OCI-LY1 (cell line): ENCODE data around the gene RUFY3.
A peak's percentile ranks its signal among the peaks of the same experiment; 100 is the strongest.

Experiments used
- H2AFZ ChIP-seq: fragments of 200-600 bp; sonication (generic), shearing (Covaris generic); 2 replicates; pipeline ENCODE4 v1.6.0; 2014; ENCODE audit warnings: antibody characterized with exemption, mild to moderate bottlenecking, low read length
- H3F3A ChIP-seq: fragments of 200-600 bp; sonication (generic), shearing (Covaris generic); 2 replicates; pipeline ENCODE4 v1.6.0; 2014; ENCODE audit warnings: mild to moderate bottlenecking, antibody characterized with exemption, low read length, moderate library complexity; ENCODE audit not compliant: insufficient read depth
- H3K27ac ChIP-seq: fragments of 200-600 bp; sonication (generic); 2 replicates; pipeline ENCODE4 v1.5.1; 2014; ENCODE audit warnings: low read length, mixed run types, mild to moderate bottlenecking, low read depth; ENCODE audit not compliant: poor library complexity, severe bottlenecking
- H3K27me3 ChIP-seq: fragments of 200-600 bp; sonication (generic); 2 replicates; pipeline ENCODE4 v1.6.0; 2014; ENCODE audit warnings: antibody characterized with exemption, mild to moderate bottlenecking, low read length, moderate library complexity; ENCODE audit not compliant: insufficient read depth
- H3K36me3 ChIP-seq: fragments of 200-600 bp; sonication (generic); 2 replicates; pipeline ENCODE4 v1.6.1; 2014; ENCODE audit warnings: mild to moderate bottlenecking, antibody characterized with exemption, low read length, moderate library complexity, mixed read lengths; ENCODE audit not compliant: insufficient read depth
- H3K4me1 ChIP-seq: fragments of 200-600 bp; sonication (generic); 2 replicates; pipeline ENCODE4 v1.5.1; 2014; ENCODE audit warnings: mild to moderate bottlenecking, low read length, moderate library complexity; ENCODE audit not compliant: insufficient read depth, severe bottlenecking
- H3K4me2 ChIP-seq: fragments of 200-600 bp; sonication (generic), shearing (Covaris generic); 2 replicates; pipeline ENCODE4 v1.6.1; 2014; ENCODE audit warnings: low read length
- H3K4me3 ChIP-seq: fragments of 200-600 bp; sonication (generic); 2 replicates; pipeline ENCODE4 v1.5.1; 2014; ENCODE audit warnings: low read length, low read depth, mild to moderate bottlenecking, mixed read lengths; ENCODE audit not compliant: poor library complexity, severe bottlenecking
- H3K79me2 ChIP-seq: fragments of 200-600 bp; shearing (Covaris generic); 2 replicates; pipeline ENCODE4 v1.6.1; 2016; ENCODE audit warnings: mixed run types, low read length, mixed read lengths; ENCODE audit not compliant: insufficient read depth
- H3K9ac ChIP-seq: fragments of 200-600 bp; sonication (generic), shearing (Covaris generic); 2 replicates; pipeline ENCODE4 v1.6.1; 2014; ENCODE audit warnings: mild to moderate bottlenecking, low read length, mixed read lengths
- H3K9me2 ChIP-seq: fragments of 200-600 bp; sonication (generic), shearing (Covaris generic); 2 replicates; pipeline ENCODE4 v1.6.1; 2014; ENCODE audit warnings: low read depth, mild to moderate bottlenecking, low read length, mixed read lengths
- H3K9me3 ChIP-seq: fragments of 200-600 bp; shearing (Covaris generic); 2 replicates; pipeline ENCODE4 v1.6.1; 2014; ENCODE audit warnings: low read length, mixed read lengths
- H4K20me1 ChIP-seq: fragments of 200-600 bp; sonication (generic), shearing (Covaris generic); 2 replicates; pipeline ENCODE4 v1.6.0; 2016; ENCODE audit warnings: mild to moderate bottlenecking, low read length; ENCODE audit not compliant: insufficient read depth
- EZH2 ChIP-seq: fragments of 200-600 bp; sonication (generic), shearing (Covaris generic); IDR thresholded peaks from 2 replicates; pipeline ENCODE4 v1.8.0; 2017; ENCODE audit warnings: borderline replicate concordance, mixed run types, mild to moderate bottlenecking, antibody characterized with exemption, low read length, moderate library complexity, mixed read lengths
- TF ChIP-seq, protein P1 (sequence below): fragments of 200-600 bp; sonication (generic), shearing (Covaris generic); IDR thresholded peaks from 2 replicates; pipeline ENCODE4 v1.5.1; 2017; ENCODE audit warnings: mild to moderate bottlenecking, antibody characterized with exemption, low read length, moderate library complexity, mixed read lengths

Gene RUFY3

DNA sequence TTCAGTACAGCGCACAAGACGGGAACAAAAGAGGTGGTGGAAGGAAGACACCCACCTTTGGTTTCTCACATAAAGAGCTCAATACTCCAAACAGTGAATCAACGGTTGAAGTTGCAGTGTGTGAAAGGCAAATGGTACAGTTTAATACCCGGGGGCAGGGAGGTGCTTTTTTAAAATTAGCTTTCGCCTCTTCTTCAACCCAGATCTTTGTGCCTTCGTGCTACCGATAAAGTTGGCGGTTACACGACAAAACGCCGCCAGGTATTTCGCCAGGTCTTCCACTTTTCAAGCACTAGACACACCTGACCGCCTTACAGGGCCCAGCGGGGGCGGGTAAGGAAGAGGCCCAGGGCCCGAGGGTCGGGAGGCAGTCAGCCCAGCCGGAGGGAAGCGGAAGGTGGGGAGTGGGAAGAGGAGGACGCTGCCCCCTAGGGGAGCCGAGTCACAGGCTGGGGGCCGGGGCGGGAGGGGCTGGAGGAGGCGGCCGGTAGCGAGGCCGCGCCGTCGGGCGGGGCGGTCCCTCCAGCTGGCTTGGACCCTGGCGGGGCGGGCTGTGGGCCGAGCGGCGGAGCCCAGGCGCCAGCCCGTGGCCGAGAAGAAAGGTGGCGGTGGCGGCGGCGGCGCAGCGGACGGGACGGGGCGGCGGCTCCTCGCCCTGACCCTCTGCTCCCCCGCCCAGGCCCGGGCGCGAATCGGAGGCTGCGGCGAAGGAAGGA, 17.4 kb upstream of the RUFY3 start:
- Histone ChIP-seq H3K79me2 (peaks cover 38% of the 10 kb centered on the region), H3K27ac (peak overlapping the region; percentile 96), H3K4me1 (peaks cover 70% of the 10 kb centered on the region)

DNA sequence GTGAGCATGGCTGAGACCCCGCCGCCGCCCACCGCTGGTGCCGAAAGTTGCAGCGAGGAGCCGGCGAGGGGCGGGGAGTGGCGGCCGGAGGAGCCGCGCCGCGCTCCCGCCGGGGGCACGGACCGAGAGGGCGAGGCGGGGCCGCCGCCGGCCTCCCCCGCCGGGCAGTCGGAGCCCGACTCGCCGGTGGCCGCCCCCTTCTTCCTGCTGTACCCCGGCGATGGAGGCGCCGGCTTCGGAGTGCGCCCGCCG, 16.9 kb upstream of the RUFY3 start:
- Histone ChIP-seq H3K27ac (peak overlapping the region; percentile 96), H3K27me3 (no peaks in the 10 kb centered on the region), H4K20me1 (no peaks in the 10 kb centered on the region), H2AFZ (no peak overlapping the region), H3F3A (no peaks in the 10 kb centered on the region), H3K79me2 (peaks cover 43% of the 10 kb centered on the region), H3K9ac (peak overlapping the region; percentile 76), H3K4me1 (peaks cover 75% of the 10 kb centered on the region), H3K4me2 (peak overlapping the region; percentile 89), H3K4me3 (peak overlapping the region; percentile 73), H3K9me3 (no peaks in the 10 kb centered on the region), H3K9me2 (no peaks in the 10 kb centered on the region), H3K36me3 (no peaks in the 10 kb centered on the region)
- TF ChIP-seq, protein P1, sequence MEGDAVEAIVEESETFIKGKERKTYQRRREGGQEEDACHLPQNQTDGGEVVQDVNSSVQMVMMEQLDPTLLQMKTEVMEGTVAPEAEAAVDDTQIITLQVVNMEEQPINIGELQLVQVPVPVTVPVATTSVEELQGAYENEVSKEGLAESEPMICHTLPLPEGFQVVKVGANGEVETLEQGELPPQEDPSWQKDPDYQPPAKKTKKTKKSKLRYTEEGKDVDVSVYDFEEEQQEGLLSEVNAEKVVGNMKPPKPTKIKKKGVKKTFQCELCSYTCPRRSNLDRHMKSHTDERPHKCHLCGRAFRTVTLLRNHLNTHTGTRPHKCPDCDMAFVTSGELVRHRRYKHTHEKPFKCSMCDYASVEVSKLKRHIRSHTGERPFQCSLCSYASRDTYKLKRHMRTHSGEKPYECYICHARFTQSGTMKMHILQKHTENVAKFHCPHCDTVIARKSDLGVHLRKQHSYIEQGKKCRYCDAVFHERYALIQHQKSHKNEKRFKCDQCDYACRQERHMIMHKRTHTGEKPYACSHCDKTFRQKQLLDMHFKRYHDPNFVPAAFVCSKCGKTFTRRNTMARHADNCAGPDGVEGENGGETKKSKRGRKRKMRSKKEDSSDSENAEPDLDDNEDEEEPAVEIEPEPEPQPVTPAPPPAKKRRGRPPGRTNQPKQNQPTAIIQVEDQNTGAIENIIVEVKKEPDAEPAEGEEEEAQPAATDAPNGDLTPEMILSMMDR = no peak
- no peak for TF ChIP-seq EZH2

More for the DNA sequence above, 17.4 kb upstream of the RUFY3 start:
- H3K36me3 ChIP-seq = no peaks in the 10 kb centered on the region
- H3K9me2 ChIP-seq = no peaks in the 10 kb centered on the region
- no peaks in the 10 kb centered on the region for H3K9me3 ChIP-seq
- TF ChIP-seq, protein P1 = peak; percentile 60
- TF ChIP-seq EZH2 = no peak
- peak overlapping the region; percentile 73 for H3K4me3 ChIP-seq
- H3F3A ChIP-seq = no peaks in the 10 kb centered on the region
- no peaks in the 10 kb centered on the region for H4K20me1 ChIP-seq
- no peak overlapping the region for H2AFZ ChIP-seq
- H3K27me3 ChIP-seq = no peaks in the 10 kb centered on the region
- H3K9ac ChIP-seq = peak overlapping the region; percentile 76
- peak overlapping the region; percentile 89 for H3K4me2 ChIP-seq

DNA sequence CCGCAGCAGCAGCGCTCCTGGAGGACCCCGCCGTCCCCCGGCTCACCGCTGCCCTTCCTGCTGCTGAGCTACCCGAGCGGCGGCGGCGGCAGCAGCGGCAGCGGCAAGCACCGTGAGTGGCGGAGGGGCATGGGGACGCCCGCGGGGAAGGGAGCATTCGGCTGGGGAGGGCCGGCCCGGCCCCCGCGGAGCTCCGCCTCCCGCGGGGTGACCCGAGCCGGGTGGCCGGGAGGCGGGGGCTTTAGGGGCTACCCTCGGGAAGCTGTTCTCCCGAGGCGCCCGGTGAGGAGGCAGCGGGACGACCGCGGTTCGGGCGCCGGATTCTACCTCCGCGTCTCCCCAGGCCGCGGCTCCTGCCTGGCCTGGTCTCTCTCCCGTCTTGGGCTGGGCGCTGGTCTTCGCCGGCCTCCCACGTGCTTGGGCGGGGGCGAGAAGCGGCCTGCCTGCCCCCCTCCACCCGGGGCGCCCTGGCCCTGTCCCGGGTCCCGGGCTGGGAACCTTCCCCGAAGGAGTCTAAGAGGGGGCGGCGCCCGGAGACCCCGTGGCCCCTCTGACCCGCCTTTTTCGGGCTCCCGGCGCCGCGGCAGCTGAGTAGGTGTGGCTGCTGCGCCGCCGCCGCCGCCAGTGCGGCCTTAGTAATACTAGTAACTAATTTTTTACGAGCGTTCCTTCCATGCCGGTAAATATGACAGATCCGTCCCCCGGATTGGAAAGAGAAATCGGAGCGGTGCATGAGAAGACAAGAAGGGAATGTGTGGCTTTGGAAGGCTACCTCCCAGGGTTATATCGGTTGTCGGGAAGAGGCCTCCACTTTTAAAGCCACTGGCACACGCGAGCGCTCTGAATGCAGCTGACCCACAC, 16.4 kb upstream of the RUFY3 start:
- Histone ChIP-seq H3K27me3 (no peaks in the 10 kb centered on the region), H3K9me2 (no peaks in the 10 kb centered on the region), H3K36me3 (no peaks in the 10 kb centered on the region), H3K4me1 (peaks cover 75% of the 10 kb centered on the region), H3K9ac (peak overlapping the region; percentile 76), H2AFZ (no peak overlapping the region), H3K4me2 (peak overlapping the region; percentile 89), H3F3A (no peaks in the 10 kb centered on the region), H4K20me1 (no peaks in the 10 kb centered on the region), H3K79me2 (peaks cover 47% of the 10 kb centered on the region), H3K27ac (peak overlapping the region; percentile 96), H3K4me3 (peak overlapping the region; percentile 73), H3K9me3 (no peaks in the 10 kb centered on the region)
- TF ChIP-seq, protein P1 = no peak
- no peak for TF ChIP-seq EZH2
